H1 (cell line): Measurements from ENCODE around the gene ZC3HAV1. TPM values are rescaled to one million over a fixed set of nuclear protein-coding genes. Genes with fewer than 3 reads are reported as not detected.

Experiments
- CTCF ChIP-seq, 3 experiments: IDR thresholded peaks; 1 replicate in 2 of 3; 2 replicates in 1 of 3; pipeline versions ENCODE4 v1.5.1 to v1.6.1; 2011; ENCODE audit warnings: low read length in 3 of 3, mild to moderate bottlenecking in 3 of 3, inconsistent platforms in 2 of 3, low read depth in 1 of 3, moderate library complexity in 1 of 3; ENCODE audit not compliant: insufficient read depth in 1 of 3; ENCODE audit errors: control extremely low read depth in 1 of 3
- polyA plus RNA-seq, 7 experiments: library from polyadenylated mRNA; depleted of rRNA in 3 of 7; stranded (reverse) in 5 of 7; unstranded in 2 of 7; fragments of >200 nt in 5 of 7; fragments of 200-250 nt in 2 of 7; gene quantifications; 1 replicate in 5 of 7; 2 replicates in 1 of 7; 4 replicates in 1 of 7; pipeline versions ENCODE4 v1.2.1 to v1.2.3, GENCODE V29; 2011 to 2013; ENCODE audit warnings: missing spikeins in 2 of 7, mixed read lengths in 2 of 7
- total RNA-seq: library from RNA; stranded (reverse); fragmentation: NEBNext Ultra II Directional; extraction: Animal tissue kit (Norgen Biotek cat#: 25700); gene quantifications from 2 replicates; pipeline ENCODE4 v1.2.1, GENCODE V29; 2021

The ZC3HAV1 gene
- total and polyA plus RNA-seq, 2 of the 8 experiments (the other 6 are each of a cell fraction or from before 2014, with no cell fraction given) = 22.5 to 43.4 TPM

- no peak for TF ChIP-seq CTCF (IDR thresholded peaks at IDR 0.05; ENCODE audit: control extremely low read depth in 1 of 3, insufficient read depth in 1 of 3, low read depth in 1 of 3, low read length in 3 of 3)
Observed at GRCh38 chr7:138999414-138999813, 110.1 kb downstream of the ZC3HAV1 start (continued).

Other genes with a start within 250 kb of the ZC3HAV1 start
- gene KIAA1549, start 128.3 kb downstream of the ZC3HAV1 start, total RNA-seq = 17.3 and 17.6 TPM in 2 replicates
- 6.5 and 10.2 TPM in 2 replicates for gene KIAA1549, start 128.3 kb downstream of the ZC3HAV1 start, polyA plus RNA-seq (2011; rRNA removed)
- gene ZC3HAV1L, start 73.7 kb downstream of the ZC3HAV1 start, total RNA-seq = 7.0 and 7.1 TPM in 2 replicates
- gene ZC3HAV1L, start 73.7 kb downstream of the ZC3HAV1 start, polyA plus RNA-seq (2011; rRNA removed) = 5.2 and 7.1 TPM in 2 replicates
- 36.7 and 39.6 TPM in 2 replicates for gene UBN2, start 121.5 kb upstream of the ZC3HAV1 start, total RNA-seq
- gene UBN2, start 121.5 kb upstream of the ZC3HAV1 start, polyA plus RNA-seq (2011; rRNA removed) = 2.6 and 4.1 TPM in 2 replicates
- 13.6 and 15.8 TPM in 2 replicates for gene FMC1, start 231.6 kb upstream of the ZC3HAV1 start, total RNA-seq
- 23.3 and 28.4 TPM in 2 replicates for gene FMC1, start 231.6 kb upstream of the ZC3HAV1 start, polyA plus RNA-seq (2011; rRNA removed)